GM06990 (cell line): Measurements from ENCODE around the gene ADARB2.
"Not testable (repeated sequence)": the region's sequence is repeated elsewhere in the genome, so short reads cannot be mapped to it uniquely, and the experiment has no call there.

ENCODE experiments used
- DNase-seq: peaks from one replicate; pipeline ENCODE4 v3.0.0-alpha.2; 2011; ENCODE audit not compliant: insufficient read length; ENCODE audit errors: extremely low read depth
- H3K27me3 ChIP-seq: replicated peaks from 2 replicates; pipeline ENCODE4 v1.6.0; 2011; ENCODE audit warnings: low read length; ENCODE audit not compliant: control insufficient read depth, insufficient read depth
- H3K36me3 ChIP-seq: 2 replicates; pipeline ENCODE4 v1.5.1; 2011; ENCODE audit warnings: low read length; ENCODE audit not compliant: control insufficient read depth, insufficient read depth
- H3K4me3 ChIP-seq: replicated peaks from 2 replicates; pipeline ENCODE4 v1.5.1; 2011; ENCODE audit warnings: low read depth, mild to moderate bottlenecking, control low read depth, low read length
- CTCF ChIP-seq: IDR thresholded peaks from 2 replicates; pipeline ENCODE4 v1.5.1; 2011; ENCODE audit warnings: low read length, control low read depth, mild to moderate bottlenecking, inconsistent platforms; ENCODE audit not compliant: insufficient read depth, poor library complexity, severe bottlenecking

ADARB2 gene

GRCh38 chr10:1625731-1626130 lies 111.6 kb downstream of the ADARB2 start:
- TF ChIP-seq CTCF, result no peak
- no peak for DNase-seq
- H3K4me3 ChIP-seq, result no peak overlapping the region
- no peaks in the 10 kb centered on the region for H3K27me3 ChIP-seq
- no peaks in the 10 kb centered on the region for H3K36me3 ChIP-seq

DNA sequence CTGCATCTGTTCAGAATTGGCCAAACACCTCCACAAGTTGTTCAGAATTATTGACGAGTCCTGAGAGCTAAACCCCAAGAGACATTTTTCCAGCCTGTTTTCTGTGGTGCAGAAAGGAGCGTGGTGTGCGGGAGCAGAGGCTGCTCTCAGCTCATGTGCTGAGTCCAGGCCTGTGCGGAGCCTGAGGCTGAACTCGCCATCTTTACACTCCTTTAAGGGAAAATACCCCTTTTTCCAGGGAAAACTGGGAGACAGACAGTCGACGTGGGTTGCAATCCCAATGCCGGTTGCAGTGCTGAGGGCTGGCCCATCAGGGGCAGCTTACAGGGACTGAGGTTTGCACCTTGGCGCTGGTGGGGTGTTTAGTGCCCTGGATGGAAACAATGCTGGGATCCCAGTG lies 112.2 kb downstream of the ADARB2 start:
- TF ChIP-seq CTCF, result no peak
- Histone ChIP-seq H3K4me3 (no peak overlapping the region), H3K27me3 (no peaks in the 10 kb centered on the region), H3K36me3 (no peaks in the 10 kb centered on the region)
- DNase-seq, result no peak

- no peak for DNase-seq
- no peak for TF ChIP-seq CTCF
- no peak overlapping the region for H3K4me3 ChIP-seq
- H3K27me3 ChIP-seq, result no peaks in the 10 kb centered on the region
- no peaks in the 10 kb centered on the region for H3K36me3 ChIP-seq
These were observed 113.1 kb downstream of the ADARB2 start for GRCh38 chr10:1624240-1624639.

- no peak for DNase-seq
- TF ChIP-seq CTCF, result no peak
- no peaks in the 10 kb centered on the region for H3K27me3 ChIP-seq
- no peaks in the 10 kb centered on the region for H3K36me3 ChIP-seq
- H3K4me3 ChIP-seq, result no peak overlapping the region
These were observed 116.5 kb downstream of the ADARB2 start for GRCh38 chr10:1620803-1621202.

DNA sequence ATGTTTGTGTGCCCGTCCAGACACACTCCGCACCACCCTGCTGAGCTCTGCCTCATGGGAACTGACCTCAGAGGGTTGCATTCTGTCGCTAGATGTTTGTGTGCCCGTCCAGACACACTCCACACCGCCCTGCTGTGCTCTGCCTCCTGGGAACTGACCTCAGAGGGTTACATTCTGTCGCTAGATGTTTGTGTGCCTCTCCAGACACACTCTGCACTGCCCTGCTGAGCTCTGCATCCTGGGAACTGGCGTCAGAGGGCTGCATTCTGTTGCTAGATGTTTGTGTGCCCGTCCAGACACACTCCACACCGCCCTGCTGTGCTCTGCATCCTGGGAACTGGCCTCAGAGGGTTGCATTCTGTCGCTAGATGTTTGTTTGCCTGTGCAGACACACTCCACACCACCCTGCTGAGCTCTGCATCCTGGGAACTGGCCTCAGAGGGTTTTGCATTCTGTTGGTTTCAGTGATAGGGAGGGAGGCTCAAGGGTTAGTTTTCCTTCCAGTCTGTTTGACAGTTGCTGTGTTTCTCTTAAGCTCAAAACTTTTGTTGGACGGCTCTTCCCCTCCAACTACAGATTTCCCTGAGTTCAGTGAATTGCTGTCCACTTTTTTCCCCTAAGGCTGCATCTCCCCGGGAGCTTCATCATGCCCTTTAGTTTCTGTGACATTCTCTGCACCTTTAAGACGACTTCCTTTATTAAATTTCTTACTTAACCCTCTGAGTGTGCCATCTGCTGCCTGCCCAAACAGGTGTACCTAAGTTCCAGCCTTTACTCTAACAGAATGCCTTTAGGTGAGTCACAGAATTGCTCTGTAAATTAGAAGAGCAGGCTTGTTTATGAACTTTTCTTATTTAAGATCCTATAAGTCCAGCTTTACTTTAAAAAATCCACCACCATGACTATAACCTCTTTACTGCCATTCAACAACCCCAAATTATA lies 119.7 kb downstream of the ADARB2 start:
- not testable (repeated sequence) for H3K4me3 ChIP-seq, H3K27me3 ChIP-seq, H3K36me3 ChIP-seq, DNase-seq

DNA sequence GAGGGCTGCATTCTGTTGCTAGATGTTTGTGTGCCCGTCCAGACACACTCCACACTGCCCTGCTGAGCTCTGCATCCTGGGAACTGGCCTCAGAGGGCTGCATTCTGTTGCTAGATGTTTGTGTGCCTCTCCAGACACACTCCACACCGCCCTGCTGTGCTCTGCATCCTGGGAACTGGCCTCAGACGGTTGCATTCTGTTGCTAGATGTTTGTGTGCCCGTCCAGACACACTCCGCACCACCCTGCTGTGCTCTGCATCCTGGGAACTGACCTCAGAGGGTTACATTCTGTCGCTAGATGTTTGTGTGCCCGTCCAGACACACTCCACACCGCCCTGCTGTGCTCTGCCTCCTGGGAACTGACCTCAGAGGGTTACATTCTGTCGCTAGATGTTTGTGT lies 120.6 kb downstream of the ADARB2 start:
- not testable (repeated sequence) for H3K36me3 ChIP-seq, H3K4me3 ChIP-seq, H3K27me3 ChIP-seq, DNase-seq
